GM12878 (cell line): ENCODE measurements around the gene SAXO1. TPM values are rescaled to one million over a fixed set of nuclear protein-coding genes. Genes with fewer than 3 reads are reported as not detected.

Experiments
- ATAC-seq: fragments of 200-7000 bp; cut with Tn5 transposase; 3 replicates; pipeline ENCODE4 v1.9.1; 2020; ENCODE audit warnings: mild to moderate bottlenecking, moderate library complexity
- BruUV-seq: library from RNA; stranded (reverse); fragments of 400-500 nt; replicated peaks from 2 replicates; lab custom pipeline; 2021; lab: Mats Ljungman, UMichigan
- CTCF ChIA-PET: fragments of 300-600 bp; sonication (Branson Sonifier 250); formaldehyde crosslinking; extraction: SDS; loops from one replicate; lab custom pipeline; 2021; ENCODE audit warnings: inconsistent platforms; lab: Yijun Ruan, JAX
- POLR2A ChIA-PET: fragments of 350-600 bp; formaldehyde crosslinking; extraction: SDS; loops from one replicate; lab custom pipeline; 2021; ENCODE audit warnings: inconsistent platforms; lab: Charles Lee
- RAD21 ChIA-PET: fragments of 300-600 bp; sonication (Branson Sonifier 250); formaldehyde crosslinking; loops from one replicate; lab custom pipeline; 2023; ENCODE audit warnings: antibody characterized with exemption; ENCODE audit not compliant: unreplicated experiment; lab: Charles Lee
- SMC1A ChIA-PET: fragments of 300-600 bp; sonication (Branson Sonifier 250); formaldehyde crosslinking; loops from one replicate; lab custom pipeline; 2023; ENCODE audit not compliant: unreplicated experiment, uncharacterized antibody; lab: Charles Lee
- DNase-seq: peaks from one replicate; pipeline ENCODE4 v3.0.0-alpha.2; 2011; ENCODE audit warnings: low read depth, low spot score
- FAIRE-seq: peaks from 3 replicates; lab custom pipeline; 2011; peaks lifted over from hg19 to GRCh38; lab: Jason Lieb, UNC
- H2AFZ ChIP-seq: 2 replicates; pipeline ENCODE4 v1.6.0; 2011; ENCODE audit warnings: low read depth, low read length, control low read depth; ENCODE audit not compliant: control insufficient read depth
- H3K27ac ChIP-seq: 2 replicates; pipeline ENCODE4 v1.5.1; 2011; ENCODE audit warnings: control low read depth; ENCODE audit not compliant: control insufficient read depth, insufficient read depth
- H3K27me3 ChIP-seq, 2 experiments: replicated peaks in 1 of 2; 2 replicates each; pipeline versions ENCODE4 v1.6.0 to v1.6.1; 2011; ENCODE audit warnings: low read length in 1 of 2; ENCODE audit not compliant: control insufficient read depth in 2 of 2, insufficient read depth in 2 of 2
- H3K36me3 ChIP-seq, 2 experiments: 2 replicates each; pipeline ENCODE4 v1.5.1; 2011; ENCODE audit warnings: low read length in 1 of 2; ENCODE audit not compliant: control insufficient read depth in 2 of 2, insufficient read depth in 2 of 2
- H3K4me1 ChIP-seq: 2 replicates; pipeline ENCODE4 v1.6.1; 2011; ENCODE audit warnings: mild to moderate bottlenecking, low read length, moderate library complexity, mixed read lengths; ENCODE audit not compliant: control insufficient read depth, insufficient read depth
- H3K4me2 ChIP-seq: 2 replicates; pipeline ENCODE4 v1.6.0; 2011; ENCODE audit warnings: control low read depth; ENCODE audit not compliant: control insufficient read depth, insufficient read depth
- H3K4me3 ChIP-seq: fragments of 200-600 bp; sonication (generic); 2 replicates; pipeline ENCODE4 v1.5.1; 2016
- H3K79me2 ChIP-seq: 2 replicates; pipeline ENCODE4 v1.6.0; 2011; ENCODE audit warnings: low read length; ENCODE audit not compliant: control insufficient read depth, insufficient read depth
- H3K9ac ChIP-seq: 2 replicates; pipeline ENCODE4 v1.8.0; 2011; ENCODE audit warnings: low read length, control low read depth, mixed read lengths; ENCODE audit not compliant: control insufficient read depth, insufficient read depth
- H3K9me3 ChIP-seq: replicated peaks from 3 replicates; pipeline ENCODE4 v1.5.1; 2011; ENCODE audit warnings: mild to moderate bottlenecking, low read length; ENCODE audit not compliant: control insufficient read depth, insufficient read depth
- H4K20me1 ChIP-seq: 2 replicates; pipeline ENCODE4 v1.6.0; 2011; ENCODE audit not compliant: control insufficient read depth, insufficient read depth
- BACH1 ChIP-seq: fragments of 450-650 bp; IDR thresholded peaks from 2 replicates; pipeline ENCODE4 v1.6.1; 2017; ENCODE audit warnings: mild to moderate bottlenecking, borderline replicate concordance
- CHD1 ChIP-seq: IDR thresholded peaks from 2 replicates; pipeline ENCODE4 v1.6.1; 2012; ENCODE audit warnings: low read depth, low read length, improper control_type of control experiment
- ETV6 ChIP-seq, 2 experiments: fragments of 450-650 bp in 1 of 2; IDR thresholded peaks in 1 of 2; conservative IDR thresholded peaks in 1 of 2; 2 replicates each; pipeline ENCODE4 v1.6.1; 2014; ENCODE audit warnings: antibody characterized with exemption in 1 of 2, borderline replicate concordance in 1 of 2, low read depth in 1 of 2, mild to moderate bottlenecking in 1 of 2, moderate library complexity in 1 of 2
- JUNB ChIP-seq: IDR thresholded peaks from 2 replicates; pipeline ENCODE4 v1.6.1; 2016; ENCODE audit warnings: antibody characterized with exemption, mild to moderate bottlenecking
- KLF5 ChIP-seq: fragments of 450-650 bp; IDR thresholded peaks from 2 replicates; pipeline ENCODE4 v1.6.1; 2014; ENCODE audit warnings: mild to moderate bottlenecking; ENCODE audit not compliant: partially characterized antibody
- PAX8 ChIP-seq: fragments of 450-650 bp; IDR thresholded peaks from 2 replicates; pipeline ENCODE4 v1.6.1; 2017; ENCODE audit warnings: mild to moderate bottlenecking, moderate library complexity
- POLR2A ChIP-seq: IDR thresholded peaks from 2 replicates; pipeline ENCODE4 v1.6.1; 2011; ENCODE audit warnings: low read depth, mild to moderate bottlenecking, low read length
- RELA ChIP-seq: fragments of 450-650 bp; IDR thresholded peaks from 2 replicates; pipeline ENCODE4 v1.8.0; 2014; ENCODE audit warnings: borderline replicate concordance; ENCODE audit not compliant: partially characterized antibody
- SPI1 ChIP-seq: IDR thresholded peaks from 2 replicates; pipeline ENCODE4 v1.6.1; 2011; ENCODE audit warnings: low read depth, mild to moderate bottlenecking, low read length, moderate library complexity, borderline replicate concordance; ENCODE audit not compliant: insufficient read depth
- TARDBP ChIP-seq: IDR thresholded peaks from 2 replicates; pipeline ENCODE4 v1.6.1; 2016; ENCODE audit warnings: borderline replicate concordance
- ZNF217 ChIP-seq: fragments of 450-650 bp; IDR thresholded peaks from 2 replicates; pipeline ENCODE4 v1.6.1; 2017; ENCODE audit warnings: antibody characterized with exemption, mild to moderate bottlenecking
- WGBS: methylation state at CpG from one replicate; pipeline ENCODE4 v1.1.6; 2016; ENCODE audit warnings: low lambda C conversion rate; ENCODE audit not compliant: insufficient replicate concordance, insufficient coverage; ENCODE audit errors: missing lambda C conversion rate; 5-methylcytosine and 5-hydroxymethylcytosine counted together
- in situ Hi-C: fragments of 300-500 bp; cut with MboI; formaldehyde crosslinking; loops from 9 replicates; pipeline ENCODE4 v1.14.3; 2018; ENCODE audit warnings: mixed read lengths
- intact Hi-C: fragments of 100-400 bp; cut with micrococcal nuclease; formaldehyde crosslinking; loops from one replicate; pipeline ENCODE4 v1.14.2; 2022; ENCODE audit not compliant: unreplicated experiment
- polyA plus RNA-seq, 11 experiments: library from polyadenylated mRNA; depleted of rRNA in 4 of 11; unstranded in 6 of 11; stranded (reverse) in 5 of 11; fragments of >200 nt; fragmentation: Nextera tagmentation in 4 of 11; fragmentation: Illumina TruSeq in 1 of 11; extraction: Ambion mirVana in 4 of 11; extraction: Trizol in 1 of 11; gene quantifications; 1 replicate in 1 of 11; 2 replicates in 10 of 11; pipeline versions ENCODE4 v1.2.1 to v1.2.3, GENCODE V29; 2011 to 2016; ENCODE audit warnings: inconsistent platforms in 2 of 11, missing spikeins in 2 of 11, low read depth in 1 of 11
- total RNA-seq, 4 experiments: library from RNA; depleted of rRNA in 3 of 4; stranded (reverse); fragments of >200 nt in 3 of 4; fragmentation: Illumina TruSeq in 1 of 4; extraction: Trizol in 1 of 4; gene quantifications; 2 replicates each; pipeline versions ENCODE4 v1.2.1 to v1.2.3, GENCODE V29; 2013 to 2021
- TF ChIP-seq, protein P1 (sequence below), 3 experiments: IDR thresholded peaks in 2 of 3; conservative IDR thresholded peaks in 1 of 3; 2 replicates each; pipeline ENCODE4 v1.5.1; 2011; ENCODE audit warnings: low read depth in 3 of 3, low read length in 3 of 3, mild to moderate bottlenecking in 3 of 3, control low read depth in 2 of 3, moderate library complexity in 2 of 3, inconsistent platforms in 1 of 3, mixed read lengths in 1 of 3; ENCODE audit not compliant: control insufficient read depth in 2 of 3, insufficient read depth in 1 of 3; ENCODE audit errors: extremely low read depth in 1 of 3
- TF ChIP-seq, protein P2 (sequence below): IDR thresholded peaks from 2 replicates; pipeline ENCODE4 v1.6.1; 2012; ENCODE audit warnings: improper control_type of control experiment, low read depth, low read length; ENCODE audit not compliant: insufficient replicate concordance
- TF ChIP-seq, protein P3 (sequence below): IDR thresholded peaks from 2 replicates; pipeline ENCODE4 v1.6.1; 2012; ENCODE audit warnings: mild to moderate bottlenecking, low read depth, low read length

SAXO1 gene
- total and polyA plus RNA-seq, 10 of the 15 experiments (the other 5 are each of a cell fraction or from before 2014, with no cell fraction given): under 0.01 to 0.01 TPM; not detected in 8

DNA sequence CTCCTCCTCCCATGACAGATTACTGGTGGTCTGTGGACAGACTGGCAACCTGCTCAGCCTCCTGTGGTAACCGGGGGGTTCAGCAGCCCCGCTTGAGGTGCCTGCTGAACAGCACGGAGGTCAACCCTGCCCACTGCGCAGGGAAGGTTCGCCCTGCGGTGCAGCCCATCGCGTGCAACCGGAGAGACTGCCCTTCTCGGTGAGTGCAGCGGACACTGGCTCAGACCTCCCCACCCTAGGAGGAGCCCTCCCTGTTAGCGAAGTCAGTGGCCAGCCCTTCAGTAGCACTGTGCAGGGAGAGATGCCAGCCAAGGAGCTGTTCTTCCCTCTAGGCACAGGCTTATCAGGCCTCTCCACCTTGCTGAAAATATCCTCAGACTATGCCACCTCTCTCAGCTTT is 143.5 kb downstream of the SAXO1 start:
- H3K4me3 ChIP-seq: no peak overlapping the region
- FAIRE-seq (no peak), ATAC-seq (no peak; the same call in 2 of the 3 replicates), DNase-seq (no peak)
- H3K9me3 ChIP-seq: no peaks in the 10 kb centered on the region; the same call in 2 of the 3 replicates
- RAD21 ChIA-PET: no interaction called here
- H4K20me1 ChIP-seq: no peaks in the 10 kb centered on the region
- H3K9ac ChIP-seq: no peak overlapping the region
- intact Hi-C loops: no loop called here
- H3K4me2 ChIP-seq: no peak overlapping the region
- in situ Hi-C loops: no loop called here
- no peaks in the 10 kb centered on the region for H3K36me3 ChIP-seq
- peaks cover 12% of the 10 kb centered on the region for H3K4me1 ChIP-seq
- CTCF ChIA-PET: no interaction called here
- no peaks in the 10 kb centered on the region; a peak in 1 of 4 replicates for H3K27me3 ChIP-seq
- no TSS peak for BruUV-seq
- no peaks in the 10 kb centered on the region for H3K79me2 ChIP-seq
- SMC1A ChIA-PET: no interaction called here
- 68% methylated on average over 12 of the region's 12 CpGs for WGBS
- H3K27ac ChIP-seq: no peak overlapping the region
- H2AFZ ChIP-seq: no peak overlapping the region; the same call in 1 of the 2 replicates
- POLR2A ChIA-PET: no interaction called here
- TF ChIP-seq, protein P1, sequence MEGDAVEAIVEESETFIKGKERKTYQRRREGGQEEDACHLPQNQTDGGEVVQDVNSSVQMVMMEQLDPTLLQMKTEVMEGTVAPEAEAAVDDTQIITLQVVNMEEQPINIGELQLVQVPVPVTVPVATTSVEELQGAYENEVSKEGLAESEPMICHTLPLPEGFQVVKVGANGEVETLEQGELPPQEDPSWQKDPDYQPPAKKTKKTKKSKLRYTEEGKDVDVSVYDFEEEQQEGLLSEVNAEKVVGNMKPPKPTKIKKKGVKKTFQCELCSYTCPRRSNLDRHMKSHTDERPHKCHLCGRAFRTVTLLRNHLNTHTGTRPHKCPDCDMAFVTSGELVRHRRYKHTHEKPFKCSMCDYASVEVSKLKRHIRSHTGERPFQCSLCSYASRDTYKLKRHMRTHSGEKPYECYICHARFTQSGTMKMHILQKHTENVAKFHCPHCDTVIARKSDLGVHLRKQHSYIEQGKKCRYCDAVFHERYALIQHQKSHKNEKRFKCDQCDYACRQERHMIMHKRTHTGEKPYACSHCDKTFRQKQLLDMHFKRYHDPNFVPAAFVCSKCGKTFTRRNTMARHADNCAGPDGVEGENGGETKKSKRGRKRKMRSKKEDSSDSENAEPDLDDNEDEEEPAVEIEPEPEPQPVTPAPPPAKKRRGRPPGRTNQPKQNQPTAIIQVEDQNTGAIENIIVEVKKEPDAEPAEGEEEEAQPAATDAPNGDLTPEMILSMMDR (IDR thresholded peaks at IDR 0.05 in 2 of 3, conservative IDR thresholded peaks at IDR 0.05 in 1 of 3; ENCODE audit: control insufficient read depth in 2 of 3, extremely low read depth in 1 of 3, insufficient read depth in 1 of 3, low read depth in 3 of 3, low read length in 3 of 3): no peak
- no peak for TF ChIP-seq BACH1
- no peak for TF ChIP-seq PAX8
- TF ChIP-seq SPI1: no peak
- TF ChIP-seq CHD1: no peak
- TF ChIP-seq TARDBP: no peak
- no peak for TF ChIP-seq JUNB
- no peak for TF ChIP-seq ZNF217
- TF ChIP-seq, protein P2, sequence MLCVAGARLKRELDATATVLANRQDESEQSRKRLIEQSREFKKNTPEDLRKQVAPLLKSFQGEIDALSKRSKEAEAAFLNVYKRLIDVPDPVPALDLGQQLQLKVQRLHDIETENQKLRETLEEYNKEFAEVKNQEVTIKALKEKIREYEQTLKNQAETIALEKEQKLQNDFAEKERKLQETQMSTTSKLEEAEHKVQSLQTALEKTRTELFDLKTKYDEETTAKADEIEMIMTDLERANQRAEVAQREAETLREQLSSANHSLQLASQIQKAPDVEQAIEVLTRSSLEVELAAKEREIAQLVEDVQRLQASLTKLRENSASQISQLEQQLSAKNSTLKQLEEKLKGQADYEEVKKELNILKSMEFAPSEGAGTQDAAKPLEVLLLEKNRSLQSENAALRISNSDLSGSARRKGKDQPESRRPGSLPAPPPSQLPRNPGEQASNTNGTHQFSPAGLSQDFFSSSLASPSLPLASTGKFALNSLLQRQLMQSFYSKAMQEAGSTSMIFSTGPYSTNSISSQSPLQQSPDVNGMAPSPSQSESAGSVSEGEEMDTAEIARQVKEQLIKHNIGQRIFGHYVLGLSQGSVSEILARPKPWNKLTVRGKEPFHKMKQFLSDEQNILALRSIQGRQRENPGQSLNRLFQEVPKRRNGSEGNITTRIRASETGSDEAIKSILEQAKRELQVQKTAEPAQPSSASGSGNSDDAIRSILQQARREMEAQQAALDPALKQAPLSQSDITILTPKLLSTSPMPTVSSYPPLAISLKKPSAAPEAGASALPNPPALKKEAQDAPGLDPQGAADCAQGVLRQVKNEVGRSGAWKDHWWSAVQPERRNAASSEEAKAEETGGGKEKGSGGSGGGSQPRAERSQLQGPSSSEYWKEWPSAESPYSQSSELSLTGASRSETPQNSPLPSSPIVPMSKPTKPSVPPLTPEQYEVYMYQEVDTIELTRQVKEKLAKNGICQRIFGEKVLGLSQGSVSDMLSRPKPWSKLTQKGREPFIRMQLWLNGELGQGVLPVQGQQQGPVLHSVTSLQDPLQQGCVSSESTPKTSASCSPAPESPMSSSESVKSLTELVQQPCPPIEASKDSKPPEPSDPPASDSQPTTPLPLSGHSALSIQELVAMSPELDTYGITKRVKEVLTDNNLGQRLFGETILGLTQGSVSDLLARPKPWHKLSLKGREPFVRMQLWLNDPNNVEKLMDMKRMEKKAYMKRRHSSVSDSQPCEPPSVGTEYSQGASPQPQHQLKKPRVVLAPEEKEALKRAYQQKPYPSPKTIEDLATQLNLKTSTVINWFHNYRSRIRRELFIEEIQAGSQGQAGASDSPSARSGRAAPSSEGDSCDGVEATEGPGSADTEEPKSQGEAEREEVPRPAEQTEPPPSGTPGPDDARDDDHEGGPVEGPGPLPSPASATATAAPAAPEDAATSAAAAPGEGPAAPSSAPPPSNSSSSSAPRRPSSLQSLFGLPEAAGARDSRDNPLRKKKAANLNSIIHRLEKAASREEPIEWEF: no peak
- TF ChIP-seq POLR2A: no peak
- TF ChIP-seq KLF5: no peak
- TF ChIP-seq RELA: no peak
- TF ChIP-seq, protein P3, sequence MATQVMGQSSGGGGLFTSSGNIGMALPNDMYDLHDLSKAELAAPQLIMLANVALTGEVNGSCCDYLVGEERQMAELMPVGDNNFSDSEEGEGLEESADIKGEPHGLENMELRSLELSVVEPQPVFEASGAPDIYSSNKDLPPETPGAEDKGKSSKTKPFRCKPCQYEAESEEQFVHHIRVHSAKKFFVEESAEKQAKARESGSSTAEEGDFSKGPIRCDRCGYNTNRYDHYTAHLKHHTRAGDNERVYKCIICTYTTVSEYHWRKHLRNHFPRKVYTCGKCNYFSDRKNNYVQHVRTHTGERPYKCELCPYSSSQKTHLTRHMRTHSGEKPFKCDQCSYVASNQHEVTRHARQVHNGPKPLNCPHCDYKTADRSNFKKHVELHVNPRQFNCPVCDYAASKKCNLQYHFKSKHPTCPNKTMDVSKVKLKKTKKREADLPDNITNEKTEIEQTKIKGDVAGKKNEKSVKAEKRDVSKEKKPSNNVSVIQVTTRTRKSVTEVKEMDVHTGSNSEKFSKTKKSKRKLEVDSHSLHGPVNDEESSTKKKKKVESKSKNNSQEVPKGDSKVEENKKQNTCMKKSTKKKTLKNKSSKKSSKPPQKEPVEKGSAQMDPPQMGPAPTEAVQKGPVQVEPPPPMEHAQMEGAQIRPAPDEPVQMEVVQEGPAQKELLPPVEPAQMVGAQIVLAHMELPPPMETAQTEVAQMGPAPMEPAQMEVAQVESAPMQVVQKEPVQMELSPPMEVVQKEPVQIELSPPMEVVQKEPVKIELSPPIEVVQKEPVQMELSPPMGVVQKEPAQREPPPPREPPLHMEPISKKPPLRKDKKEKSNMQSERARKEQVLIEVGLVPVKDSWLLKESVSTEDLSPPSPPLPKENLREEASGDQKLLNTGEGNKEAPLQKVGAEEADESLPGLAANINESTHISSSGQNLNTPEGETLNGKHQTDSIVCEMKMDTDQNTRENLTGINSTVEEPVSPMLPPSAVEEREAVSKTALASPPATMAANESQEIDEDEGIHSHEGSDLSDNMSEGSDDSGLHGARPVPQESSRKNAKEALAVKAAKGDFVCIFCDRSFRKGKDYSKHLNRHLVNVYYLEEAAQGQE: no peak
- no peak for TF ChIP-seq ETV6 (conservative IDR thresholded peaks at IDR 0.05 in 1 of 2, IDR thresholded peaks at IDR 0.05 in 1 of 2; ENCODE audit: borderline replicate concordance in 1 of 2, low read depth in 1 of 2)
